Astrocyte (in vitro differentiated cells and primary cell): ENCODE results near the gene MRPL10.

Experiments
- EZH2 ChIP-seq: IDR thresholded peaks from 2 replicates; pipeline ENCODE4 v1.6.1; 2012; ENCODE audit warnings: mild to moderate bottlenecking, low read length, inconsistent platforms; ENCODE audit not compliant: insufficient read depth
- TF ChIP-seq, protein P1 (sequence below): IDR thresholded peaks from 2 replicates; pipeline ENCODE4 v1.5.1; 2011; ENCODE audit warnings: low read depth, mild to moderate bottlenecking, inconsistent platforms, low read length, moderate library complexity; ENCODE audit not compliant: insufficient read depth

DNA sequence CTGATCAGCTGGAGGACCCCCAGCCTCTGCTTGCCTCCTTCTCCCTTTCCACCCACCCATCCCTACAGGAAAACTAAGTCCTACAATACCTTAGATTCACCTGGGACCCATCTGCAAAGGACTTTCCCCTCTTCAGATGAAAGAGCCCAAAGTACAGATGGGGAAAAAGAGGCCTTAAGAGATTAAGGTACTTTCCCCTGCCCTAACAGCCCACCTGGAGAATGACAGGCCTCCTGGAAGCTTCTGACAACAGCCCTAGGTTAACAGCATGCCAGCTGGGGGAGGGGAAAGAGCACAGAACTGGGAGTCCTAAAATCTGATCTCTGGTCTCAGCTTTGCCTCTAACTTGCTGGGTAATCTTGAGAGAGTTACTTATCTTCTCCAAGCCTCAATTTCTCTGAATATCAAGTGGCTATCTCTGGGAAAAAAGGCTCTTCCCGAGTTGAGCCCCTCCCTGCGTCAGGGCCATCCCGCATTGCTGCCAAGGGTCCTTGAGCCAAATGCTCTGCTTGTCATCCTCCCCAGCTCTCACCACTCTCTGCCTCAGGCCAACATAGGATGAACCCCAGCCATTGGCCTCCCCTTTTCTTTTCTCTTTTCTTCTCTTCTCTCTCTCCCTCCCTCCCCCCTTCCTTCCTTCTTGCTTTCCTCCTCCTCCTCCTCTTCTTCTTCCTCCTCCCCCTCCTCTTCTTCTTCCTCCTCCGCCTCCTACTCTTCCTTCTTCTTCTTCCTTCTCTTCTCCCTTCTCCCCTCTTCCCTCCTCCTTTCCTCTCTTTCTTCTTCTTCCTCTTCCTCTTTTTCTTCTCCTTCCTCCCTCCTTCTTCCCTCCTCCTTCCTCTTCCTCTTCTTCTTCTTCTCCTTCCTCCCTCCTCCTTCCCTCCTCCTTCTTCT, 42.1 kb upstream of the MRPL10 start:
- TF ChIP-seq, protein P1, sequence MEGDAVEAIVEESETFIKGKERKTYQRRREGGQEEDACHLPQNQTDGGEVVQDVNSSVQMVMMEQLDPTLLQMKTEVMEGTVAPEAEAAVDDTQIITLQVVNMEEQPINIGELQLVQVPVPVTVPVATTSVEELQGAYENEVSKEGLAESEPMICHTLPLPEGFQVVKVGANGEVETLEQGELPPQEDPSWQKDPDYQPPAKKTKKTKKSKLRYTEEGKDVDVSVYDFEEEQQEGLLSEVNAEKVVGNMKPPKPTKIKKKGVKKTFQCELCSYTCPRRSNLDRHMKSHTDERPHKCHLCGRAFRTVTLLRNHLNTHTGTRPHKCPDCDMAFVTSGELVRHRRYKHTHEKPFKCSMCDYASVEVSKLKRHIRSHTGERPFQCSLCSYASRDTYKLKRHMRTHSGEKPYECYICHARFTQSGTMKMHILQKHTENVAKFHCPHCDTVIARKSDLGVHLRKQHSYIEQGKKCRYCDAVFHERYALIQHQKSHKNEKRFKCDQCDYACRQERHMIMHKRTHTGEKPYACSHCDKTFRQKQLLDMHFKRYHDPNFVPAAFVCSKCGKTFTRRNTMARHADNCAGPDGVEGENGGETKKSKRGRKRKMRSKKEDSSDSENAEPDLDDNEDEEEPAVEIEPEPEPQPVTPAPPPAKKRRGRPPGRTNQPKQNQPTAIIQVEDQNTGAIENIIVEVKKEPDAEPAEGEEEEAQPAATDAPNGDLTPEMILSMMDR: no peak
- TF ChIP-seq EZH2: no peak
